ENCODE results near the gene SULT1A1.
"Not testable (repeated sequence)": the region's sequence is repeated elsewhere in the genome, so short reads cannot be mapped to it uniquely, and the experiment has no call there.

SULT1A1 gene

GRCh38 chr16:28620316-28620715, 10.5 kb upstream of the SULT1A1 start:
- H3K9me3 ChIP-seq (ENCODE audit: control insufficient read depth, low read length); H3K27ac ChIP-seq (ENCODE audit: insufficient read depth, low read depth, low read length, poor library complexity, severe bottlenecking); H3K4me3 ChIP-seq (ENCODE audit: insufficient read depth, low read depth, low read length); H3K27me3 ChIP-seq (ENCODE audit: control insufficient read depth, insufficient read depth, low read length, poor library complexity, severe bottlenecking); H3K36me3 ChIP-seq (ENCODE audit: control insufficient read depth, insufficient read depth, low read length); H3K4me1 ChIP-seq (ENCODE audit: control insufficient read depth, insufficient read depth, low read length): not testable (repeated sequence)
- 96% methylated on average over 1 of the region's 1 CpG for WGBS, 2 experiments

GRCh38 chr16:28617874-28618273, 8.0 kb upstream of the SULT1A1 start:
- WGBS, 2 experiments: 57 to 58% methylated on average over 4 of the region's 4 CpGs

GRCh38 chr16:28616636-28617035, 6.8 kb upstream of the SULT1A1 start:
- H3K4me1 ChIP-seq (ENCODE audit: control insufficient read depth, insufficient read depth, low read length): peaks cover 6% of the 10 kb centered on the region
- no peaks in the 10 kb centered on the region for H3K9me3 ChIP-seq (ENCODE audit: control insufficient read depth, low read length)
- H3K36me3 ChIP-seq (ENCODE audit: control insufficient read depth, insufficient read depth, low read length): no peaks in the 10 kb centered on the region
- no peak overlapping the region for H3K27ac ChIP-seq (ENCODE audit: insufficient read depth, low read depth, low read length, poor library complexity, severe bottlenecking)
- WGBS, 2 experiments: 89 to 93% methylated on average over 7 of the region's 7 CpGs
- no peaks in the 10 kb centered on the region for H3K27me3 ChIP-seq (ENCODE audit: control insufficient read depth, insufficient read depth, low read length, poor library complexity, severe bottlenecking)
- no peak overlapping the region for H3K4me3 ChIP-seq (ENCODE audit: insufficient read depth, low read depth, low read length)

More at GRCh38 chr16:28617874-28618273, 8.0 kb upstream of the SULT1A1 start:
- Histone ChIP-seq H3K4me3 (ENCODE audit: insufficient read depth, low read depth, low read length) (no peak overlapping the region), H3K27ac (ENCODE audit: insufficient read depth, low read depth, low read length, poor library complexity, severe bottlenecking) (no peak overlapping the region), H3K36me3 (ENCODE audit: control insufficient read depth, insufficient read depth, low read length) (no peaks in the 10 kb centered on the region), H3K9me3 (ENCODE audit: control insufficient read depth, low read length) (no peaks in the 10 kb centered on the region), H3K4me1 (ENCODE audit: control insufficient read depth, insufficient read depth, low read length) (peaks cover 8% of the 10 kb centered on the region), H3K27me3 (ENCODE audit: control insufficient read depth, insufficient read depth, low read length, poor library complexity, severe bottlenecking) (no peaks in the 10 kb centered on the region)

GRCh38 chr16:28616224-28616577, 6.4 kb upstream of the SULT1A1 start:
- WGBS, 2 experiments: 93 to 94% methylated on average over 7 of the region's 7 CpGs
- H3K4me1 ChIP-seq (ENCODE audit: control insufficient read depth, insufficient read depth, low read length): not testable (repeated sequence)

GRCh38 chr16:28615486-28616223, 5.8 kb upstream of the SULT1A1 start:
- not testable (repeated sequence) for H3K27ac ChIP-seq (ENCODE audit: insufficient read depth, low read depth, low read length, poor library complexity, severe bottlenecking); H3K27me3 ChIP-seq (ENCODE audit: control insufficient read depth, insufficient read depth, low read length, poor library complexity, severe bottlenecking); H3K36me3 ChIP-seq (ENCODE audit: control insufficient read depth, insufficient read depth, low read length); H3K9me3 ChIP-seq (ENCODE audit: control insufficient read depth, low read length); H3K4me1 ChIP-seq (ENCODE audit: control insufficient read depth, insufficient read depth, low read length); H3K4me3 ChIP-seq (ENCODE audit: insufficient read depth, low read depth, low read length)
- 60 to 62% methylated on average over 13 to 14 of the region's 24 CpGs for WGBS, 2 experiments

More at GRCh38 chr16:28616224-28616577, 6.4 kb upstream of the SULT1A1 start:
- H3K4me3 ChIP-seq (ENCODE audit: insufficient read depth, low read depth, low read length); H3K27me3 ChIP-seq (ENCODE audit: control insufficient read depth, insufficient read depth, low read length, poor library complexity, severe bottlenecking); H3K36me3 ChIP-seq (ENCODE audit: control insufficient read depth, insufficient read depth, low read length); H3K27ac ChIP-seq (ENCODE audit: insufficient read depth, low read depth, low read length, poor library complexity, severe bottlenecking); H3K9me3 ChIP-seq (ENCODE audit: control insufficient read depth, low read length): not testable (repeated sequence)

- not testable (repeated sequence) for H3K9me3 ChIP-seq (ENCODE audit: control insufficient read depth, low read length); H3K4me1 ChIP-seq (ENCODE audit: control insufficient read depth, insufficient read depth, low read length); H3K27ac ChIP-seq (ENCODE audit: insufficient read depth, low read depth, low read length, poor library complexity, severe bottlenecking); H3K4me3 ChIP-seq (ENCODE audit: insufficient read depth, low read depth, low read length); H3K27me3 ChIP-seq (ENCODE audit: control insufficient read depth, insufficient read depth, low read length, poor library complexity, severe bottlenecking); H3K36me3 ChIP-seq (ENCODE audit: control insufficient read depth, insufficient read depth, low read length)
- WGBS, 2 experiments: 88 to 94% methylated on average over 5 to 6 of the region's 16 CpGs
These were observed 4.7 kb upstream of the SULT1A1 start for GRCh38 chr16:28614561-28614960.

- H3K27me3 ChIP-seq (ENCODE audit: control insufficient read depth, insufficient read depth, low read length, poor library complexity, severe bottlenecking); H3K4me3 ChIP-seq (ENCODE audit: insufficient read depth, low read depth, low read length); H3K4me1 ChIP-seq (ENCODE audit: control insufficient read depth, insufficient read depth, low read length); H3K9me3 ChIP-seq (ENCODE audit: control insufficient read depth, low read length); H3K27ac ChIP-seq (ENCODE audit: insufficient read depth, low read depth, low read length, poor library complexity, severe bottlenecking); H3K36me3 ChIP-seq (ENCODE audit: control insufficient read depth, insufficient read depth, low read length): not testable (repeated sequence)
- no CpG with 5 or more reads among the region's 26 CpGs for WGBS, 2 experiments
These were observed 4.1 kb upstream of the SULT1A1 start for GRCh38 chr16:28613912-28614311.

GRCh38 chr16:28612359-28613280, 2.8 kb upstream of the SULT1A1 start:
- H3K36me3 ChIP-seq (ENCODE audit: control insufficient read depth, insufficient read depth, low read length); H3K27me3 ChIP-seq (ENCODE audit: control insufficient read depth, insufficient read depth, low read length, poor library complexity, severe bottlenecking); H3K4me3 ChIP-seq (ENCODE audit: insufficient read depth, low read depth, low read length); H3K9me3 ChIP-seq (ENCODE audit: control insufficient read depth, low read length); H3K27ac ChIP-seq (ENCODE audit: insufficient read depth, low read depth, low read length, poor library complexity, severe bottlenecking); H3K4me1 ChIP-seq (ENCODE audit: control insufficient read depth, insufficient read depth, low read length): not testable (repeated sequence)
- WGBS, 2 experiments: no CpG with 5 or more reads among the region's 17 CpGs

GRCh38 chr16:28610595-28611191, 849 bp upstream of the SULT1A1 start:
- Histone ChIP-seq H3K27me3 (ENCODE audit: control insufficient read depth, insufficient read depth, low read length, poor library complexity, severe bottlenecking) (no peaks in the 10 kb centered on the region), H3K4me1 (ENCODE audit: control insufficient read depth, insufficient read depth, low read length) (no peaks in the 10 kb centered on the region), H3K27ac (ENCODE audit: insufficient read depth, low read depth, low read length, poor library complexity, severe bottlenecking) (no peak overlapping the region), H3K4me3 (ENCODE audit: insufficient read depth, low read depth, low read length) (no peak overlapping the region), H3K9me3 (ENCODE audit: control insufficient read depth, low read length) (no peaks in the 10 kb centered on the region), H3K36me3 (ENCODE audit: control insufficient read depth, insufficient read depth, low read length) (no peaks in the 10 kb centered on the region)
- 89 to 91% methylated on average over 10 of the region's 10 CpGs for WGBS, 2 experiments

- WGBS, 2 experiments: 87 to 91% methylated on average over 10 of the region's 11 CpGs
- not testable (repeated sequence) for H3K4me1 ChIP-seq (ENCODE audit: control insufficient read depth, insufficient read depth, low read length); H3K4me3 ChIP-seq (ENCODE audit: insufficient read depth, low read depth, low read length); H3K36me3 ChIP-seq (ENCODE audit: control insufficient read depth, insufficient read depth, low read length); H3K27me3 ChIP-seq (ENCODE audit: control insufficient read depth, insufficient read depth, low read length, poor library complexity, severe bottlenecking); H3K9me3 ChIP-seq (ENCODE audit: control insufficient read depth, low read length); H3K27ac ChIP-seq (ENCODE audit: insufficient read depth, low read depth, low read length, poor library complexity, severe bottlenecking)
These were observed 812 bp downstream of the SULT1A1 start for GRCh38 chr16:28608867-28609596.

Measured in ectodermal cell (in vitro differentiated cells).